COLO668 (cell line): ENCODE measurements around the gene SLC1A7.
"Not testable (repeated sequence)": the region's sequence is repeated elsewhere in the genome, so short reads cannot be mapped to it uniquely, and the experiment has no call there.

Experiments used
- DNase-seq: peaks from one replicate; lab custom pipeline; 2025; ENCODE audit not compliant: unreplicated experiment; lab: John Stamatoyannopoulos, UW

Gene SLC1A7

DNA sequence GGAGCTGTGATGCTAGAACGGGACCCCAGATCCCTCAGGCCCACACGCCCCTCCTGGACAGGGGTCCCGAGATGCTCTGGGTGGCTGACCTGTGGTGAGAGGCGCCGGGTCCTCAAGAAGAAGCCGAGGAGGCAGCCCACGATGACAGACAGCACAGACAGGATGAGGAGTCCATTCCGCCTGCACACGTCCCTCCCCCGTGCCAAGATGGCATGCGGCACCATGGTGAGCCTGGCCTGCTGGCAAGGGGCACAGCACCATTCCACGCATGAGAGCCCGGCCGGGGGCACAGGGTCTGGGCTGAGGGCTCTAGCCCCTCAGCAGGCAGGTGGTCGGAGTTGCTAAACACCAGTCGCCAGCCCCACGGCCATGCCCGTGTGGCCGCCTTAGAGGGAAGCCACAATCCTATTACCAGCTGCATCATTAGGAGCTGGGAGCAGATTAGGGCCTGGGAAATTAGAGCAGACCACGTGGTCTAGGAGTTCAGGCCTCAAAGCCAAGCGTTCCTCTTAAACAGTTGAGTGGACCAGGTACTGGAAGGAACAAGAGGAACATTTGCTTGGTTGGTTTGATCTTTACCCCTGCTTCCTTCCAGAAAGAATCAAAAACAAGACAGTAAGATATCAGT is at the start of gene SLC1A7:
TSS of gene SLC1A7 (minus strand) at position 413 of the 628 bp plus-strand sequence. CDS start at position 224, 189 bp downstream.
- DNase-seq, result no peak

- no peak for DNase-seq
Measured at GRCh38 chr1:53190210-53190611, 47.8 kb upstream of the SLC1A7 start.

- no peak for DNase-seq
Measured at GRCh38 chr1:53189061-53189460, 46.6 kb upstream of the SLC1A7 start.

- DNase-seq, result no peak
Measured at GRCh38 chr1:53188099-53188498, 45.7 kb upstream of the SLC1A7 start.

DNA sequence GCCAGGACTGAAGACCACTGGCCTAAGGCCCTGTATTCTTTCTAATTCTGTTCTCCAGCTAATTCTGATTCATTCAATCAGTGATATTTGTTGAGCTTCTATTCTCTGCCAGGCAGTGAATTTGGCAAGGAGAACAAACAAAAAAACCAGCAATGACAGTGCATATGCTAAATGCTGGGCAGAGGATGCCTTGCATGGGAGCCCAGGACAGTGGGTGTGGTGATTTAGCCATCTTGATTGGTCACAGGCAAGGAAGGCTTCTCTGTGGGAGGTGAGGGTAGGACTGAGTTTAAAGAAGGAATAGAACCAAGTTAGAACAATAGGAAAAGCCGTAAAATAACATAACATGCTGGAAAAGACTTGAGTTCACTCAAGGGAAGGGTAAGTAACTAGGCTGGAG is 45.0 kb upstream of the SLC1A7 start:
- DNase-seq, result no peak

- DNase-seq, result no peak
Measured at GRCh38 chr1:53186533-53186932, 44.1 kb upstream of the SLC1A7 start.

GRCh38 chr1:53185955-53186297 is 43.5 kb upstream of the SLC1A7 start:
- DNase-seq, result not testable (repeated sequence)

DNA sequence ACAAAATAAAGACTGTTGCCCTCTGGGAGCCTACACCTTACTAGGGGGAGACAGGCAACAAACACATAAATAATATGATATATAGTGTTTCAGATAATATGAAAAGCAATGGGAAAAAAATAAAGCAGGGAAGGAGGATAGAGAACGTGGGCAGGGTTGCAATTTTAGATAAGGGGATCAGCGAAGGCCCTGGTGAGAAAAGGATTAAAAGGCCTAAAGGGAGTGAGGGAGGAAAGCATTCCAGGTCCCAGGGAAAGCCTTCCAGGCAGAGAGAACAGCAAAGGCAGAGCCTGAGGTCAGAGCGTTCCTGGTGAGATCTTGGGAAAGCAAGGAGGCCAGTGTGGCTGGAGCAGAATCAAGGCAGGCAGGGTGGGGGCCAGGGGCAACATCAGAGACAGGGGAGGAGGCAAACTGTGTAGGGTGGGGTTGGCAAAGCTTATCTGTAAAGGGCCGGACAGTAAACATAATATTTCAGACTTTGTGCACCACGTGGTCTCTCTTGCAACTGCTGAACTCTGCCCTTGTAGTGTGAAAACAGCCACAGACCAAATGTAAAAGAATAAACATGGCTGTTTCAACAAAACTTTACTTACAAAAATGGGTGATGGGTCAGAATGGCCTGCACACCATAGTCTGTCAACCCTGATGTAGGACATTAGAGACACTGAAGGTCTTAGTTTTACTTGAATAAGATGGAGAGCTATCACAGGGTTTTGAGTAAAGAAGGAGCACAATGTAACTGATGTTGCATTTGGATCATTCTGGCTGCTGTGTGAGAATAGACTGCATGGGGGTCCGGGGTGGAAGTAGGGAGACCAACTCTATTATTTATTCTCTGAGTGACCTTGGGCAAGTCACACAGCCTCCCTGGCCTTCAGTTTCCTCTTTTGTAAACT is 40.9 kb upstream of the SLC1A7 start:
- DNase-seq, result no peak

GRCh38 chr1:53182716-53183094 is 40.3 kb upstream of the SLC1A7 start:
- DNase-seq, result no peak

DNA sequence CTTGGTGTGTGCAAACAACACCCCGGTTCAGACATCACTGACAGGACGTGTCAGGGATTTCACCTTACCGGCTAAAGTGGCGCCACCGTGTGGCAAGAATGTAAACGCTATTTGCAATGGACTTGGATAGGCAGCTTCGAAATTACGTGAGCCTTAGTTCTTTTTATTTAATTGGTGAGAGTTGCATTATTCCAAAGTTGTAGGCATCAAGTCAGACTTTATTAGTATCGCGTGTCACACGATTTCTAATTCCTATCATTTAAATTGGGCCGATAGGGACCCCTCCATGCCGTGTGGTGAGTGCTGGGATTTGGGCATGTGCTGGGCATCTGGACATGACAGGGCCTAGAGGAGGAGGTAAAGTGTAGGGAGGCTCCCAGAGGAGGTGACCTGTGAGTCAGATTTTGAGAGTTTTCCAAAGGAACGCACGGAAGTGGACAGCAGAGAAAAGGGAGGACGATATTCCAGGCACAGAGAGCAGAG is 39.7 kb upstream of the SLC1A7 start:
- DNase-seq, result peak; percentile 92

DNA sequence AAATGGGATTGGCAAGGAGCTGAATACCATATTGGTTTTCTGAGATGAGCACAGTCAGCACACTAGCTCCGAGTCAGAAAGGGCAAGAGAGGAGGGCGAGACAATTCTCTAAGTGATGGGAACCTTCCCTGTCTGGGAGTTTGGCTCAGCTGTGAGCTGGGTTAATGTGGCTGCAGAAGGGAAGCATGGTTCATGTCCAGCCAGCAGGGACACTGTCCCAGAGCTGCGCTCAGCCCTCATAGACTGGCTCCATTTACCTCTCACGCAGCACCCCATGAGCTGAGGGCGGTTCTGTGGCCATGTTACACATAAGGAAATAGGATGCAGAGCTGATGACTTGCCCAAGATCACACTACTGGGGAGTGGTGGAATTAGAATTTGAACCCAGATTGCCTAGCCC is 38.5 kb upstream of the SLC1A7 start:
- no peak for DNase-seq

- no peak for DNase-seq
Measured at GRCh38 chr1:53180226-53180625, 37.8 kb upstream of the SLC1A7 start.

DNA sequence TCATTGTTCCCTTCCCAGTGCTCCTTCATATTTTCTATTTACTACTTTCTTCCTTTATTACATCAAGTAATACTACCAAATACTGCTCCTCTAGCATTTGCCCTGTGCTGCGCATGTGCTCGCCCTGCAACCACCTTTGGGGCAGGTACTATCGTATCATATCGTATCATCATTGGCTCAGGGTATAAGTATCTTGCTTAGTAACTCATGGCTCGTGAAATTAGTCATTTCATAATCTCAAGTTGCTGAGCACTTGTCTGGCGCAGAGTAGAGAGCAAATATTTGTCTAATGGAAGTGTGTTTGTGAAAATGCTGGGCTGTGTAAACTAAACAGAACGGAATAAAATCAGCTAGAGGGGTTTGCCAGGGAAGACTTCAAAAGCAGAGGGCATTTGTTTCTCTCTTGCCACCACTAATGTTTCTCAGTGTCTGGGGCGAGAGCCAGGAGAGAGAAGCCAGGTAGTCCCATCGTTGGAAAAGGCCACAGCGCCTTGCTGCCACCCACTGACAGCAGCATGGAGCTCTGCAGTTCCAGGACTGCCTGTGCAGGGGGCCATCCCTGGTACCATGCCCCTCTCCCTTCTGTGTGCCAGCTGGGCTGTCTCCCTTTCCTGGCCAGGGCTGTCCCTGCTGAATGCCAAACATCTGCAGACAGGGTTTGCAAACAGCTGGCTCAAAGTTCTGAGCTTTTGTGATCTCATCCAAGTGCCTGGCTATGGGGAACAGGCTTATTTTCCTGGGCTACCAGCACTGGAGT is 34.2 kb upstream of the SLC1A7 start:
- peak; percentile 69 for DNase-seq

DNA sequence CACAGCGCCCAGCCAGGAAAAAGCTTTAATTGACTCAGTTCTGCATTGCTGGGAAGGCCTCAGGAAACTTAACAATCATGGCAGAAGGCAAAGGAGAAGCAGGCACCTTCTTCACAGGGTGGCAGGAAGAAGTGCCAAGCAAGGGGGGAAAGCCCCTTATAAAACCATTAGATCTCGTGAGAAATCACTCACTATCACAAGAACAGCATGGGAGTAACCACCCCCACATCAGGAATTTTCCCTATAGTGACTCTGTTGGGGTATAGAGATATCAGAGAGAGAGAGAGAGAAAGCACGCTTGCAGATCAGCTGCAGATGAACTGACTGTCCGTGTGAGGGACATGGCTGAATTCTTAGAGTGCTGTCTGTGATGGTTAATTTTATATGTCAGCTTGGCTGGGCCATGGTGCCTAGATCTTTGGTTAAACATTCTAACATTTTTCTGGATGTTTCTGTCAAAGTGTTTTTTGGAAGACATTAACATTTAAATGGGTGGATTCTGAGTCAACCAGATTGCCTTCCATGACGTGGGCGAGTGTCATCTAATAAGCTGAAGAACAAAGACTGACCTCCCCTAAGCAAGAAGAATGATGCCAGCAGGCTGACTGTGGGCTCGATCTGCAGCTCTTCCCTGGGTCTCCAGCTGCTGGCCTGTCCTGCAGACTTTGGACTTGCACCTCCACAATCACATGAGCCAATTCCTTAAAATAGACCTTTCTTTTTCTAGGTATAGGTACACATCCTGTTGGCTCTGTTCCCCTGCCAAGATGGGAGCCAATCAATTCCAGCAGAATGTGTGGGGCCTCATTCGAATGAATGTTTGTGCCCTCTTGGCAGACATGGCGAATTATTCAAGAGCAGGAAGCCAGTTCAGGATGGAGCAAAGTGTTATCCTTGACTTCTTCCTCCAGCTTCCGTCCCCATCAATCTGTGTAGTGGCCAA is 32.8 kb upstream of the SLC1A7 start:
- peak; percentile 38 for DNase-seq

GRCh38 chr1:53172426-53173128 is 30.1 kb upstream of the SLC1A7 start:
- DNase-seq, result peak; percentile 63

DNA sequence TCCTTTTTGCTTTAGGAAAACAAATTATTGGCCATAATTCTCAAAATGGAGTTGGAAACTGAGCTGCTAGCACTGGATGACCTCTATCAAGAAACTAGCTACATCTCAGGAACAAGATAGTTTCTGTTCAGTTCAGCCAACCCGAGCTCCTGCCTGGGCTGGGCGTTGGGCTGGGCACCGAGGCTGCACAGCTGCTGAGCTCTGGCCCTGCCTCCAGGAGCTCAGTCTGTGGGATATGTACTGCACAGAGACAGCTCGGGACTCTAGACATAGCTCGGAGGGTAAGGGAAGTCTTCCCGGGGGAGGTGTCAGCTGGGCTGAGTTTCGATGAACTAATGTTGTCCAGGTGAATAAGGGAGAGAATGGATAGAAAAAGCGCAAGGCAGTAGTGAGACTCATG is 24.5 kb upstream of the SLC1A7 start:
- no peak for DNase-seq

DNA sequence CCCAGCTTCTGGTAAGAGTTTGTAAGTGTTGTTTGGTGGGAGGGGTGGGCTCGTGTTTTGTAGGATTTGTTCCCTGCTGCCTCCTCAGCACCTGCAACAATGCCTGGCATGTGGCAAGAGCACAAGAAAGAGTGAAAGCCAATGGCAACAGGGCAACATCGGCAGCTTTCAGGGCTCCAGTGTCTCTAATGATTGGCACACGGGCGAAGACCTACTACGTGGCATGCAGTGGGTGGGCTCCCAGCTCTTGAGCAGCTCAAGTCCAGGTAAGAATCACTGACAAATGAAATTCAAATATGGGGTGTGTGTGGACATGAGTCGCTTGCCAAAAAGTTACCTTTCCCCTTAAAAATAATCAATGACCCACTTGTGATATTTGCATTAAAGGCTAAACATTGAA is 23.9 kb upstream of the SLC1A7 start:
- no peak for DNase-seq

- no peak for DNase-seq
Measured at GRCh38 chr1:53165408-53165961, 23.0 kb upstream of the SLC1A7 start.

DNA sequence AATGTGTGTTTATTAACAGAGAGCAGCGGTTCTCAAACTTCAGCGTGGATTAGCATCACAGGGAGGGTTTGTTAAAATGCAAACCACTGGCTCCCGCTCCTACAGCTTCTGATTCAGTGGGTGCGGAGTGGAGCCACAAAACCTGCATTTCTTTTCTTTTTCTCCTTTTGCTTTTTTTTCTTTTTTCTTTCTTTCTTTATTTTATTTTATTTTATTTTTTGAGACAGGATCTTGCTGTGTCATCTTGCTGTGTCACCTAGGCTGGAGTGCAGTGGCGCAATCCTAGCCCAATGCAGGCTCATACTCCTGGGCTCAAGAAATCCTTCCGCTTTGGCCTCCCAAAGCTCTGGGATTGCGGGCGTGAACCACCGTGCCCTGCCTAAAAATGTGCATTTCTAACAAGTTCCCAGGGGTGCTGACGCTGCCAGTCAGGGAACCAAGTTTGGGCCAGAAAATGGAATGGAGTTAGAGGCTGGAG is 20.9 kb upstream of the SLC1A7 start:
- no peak for DNase-seq

DNA sequence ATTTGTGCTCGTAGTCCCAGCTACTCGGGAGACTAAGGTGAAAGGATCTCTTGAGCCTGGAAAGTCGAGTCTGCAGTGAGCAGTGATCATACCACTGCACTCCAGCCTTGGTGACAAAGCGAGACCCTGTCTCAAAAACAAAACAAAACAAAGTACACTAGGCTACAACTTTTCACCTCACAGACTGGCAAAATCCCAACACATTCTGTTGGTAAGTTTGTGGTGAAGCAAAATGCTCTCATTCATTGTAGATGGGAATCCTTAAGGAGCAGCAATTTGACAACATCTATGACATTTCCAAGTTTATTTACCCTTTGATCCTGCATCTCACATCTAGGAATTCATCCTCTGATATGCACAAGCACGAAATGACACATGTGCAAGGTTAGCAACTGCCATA is 20.2 kb upstream of the SLC1A7 start:
- no peak for DNase-seq
